Mesendoderm (in vitro differentiated cells): ENCODE data around the gene STYK1.

ENCODE experiments used
- DNase-seq: peaks from one replicate; pipeline ENCODE4 v3.0.0; 2013
- H2AK5ac ChIP-seq: 2 replicates; pipeline ENCODE4 v1.6.1; 2013; ENCODE audit warnings: low read length, inconsistent platforms
- H2BK120ac ChIP-seq: 2 replicates; pipeline ENCODE4 v1.6.1; 2013; ENCODE audit warnings: low read depth, mild to moderate bottlenecking, low read length, moderate library complexity, mixed read lengths
- H2BK15ac ChIP-seq: replicated peaks from 2 replicates; pipeline ENCODE4 v1.6.1; 2013; ENCODE audit warnings: low read depth, mild to moderate bottlenecking, moderate library complexity
- H2BK5ac ChIP-seq: 2 replicates; pipeline ENCODE4 v1.6.1; 2013; ENCODE audit warnings: low read length, inconsistent platforms
- H3K18ac ChIP-seq: 2 replicates; pipeline ENCODE4 v1.6.1; 2013; ENCODE audit warnings: mild to moderate bottlenecking, low read length, mixed read lengths
- H3K23ac ChIP-seq: one replicate; pipeline ENCODE4 v1.6.1; 2013; ENCODE audit warnings: low read length
- H3K27ac ChIP-seq: 2 replicates; pipeline ENCODE4 v1.5.1; 2013; ENCODE audit warnings: low read depth, mild to moderate bottlenecking, inconsistent platforms, low read length, moderate library complexity
- H3K27me3 ChIP-seq: 2 replicates; pipeline ENCODE4 v1.6.1; 2013; ENCODE audit warnings: low read length, control low read depth, mild to moderate bottlenecking, inconsistent platforms; ENCODE audit not compliant: insufficient read depth, poor library complexity
- H3K36me3 ChIP-seq: 2 replicates; pipeline ENCODE4 v1.6.1; 2013; ENCODE audit warnings: low read length, inconsistent platforms; ENCODE audit not compliant: control insufficient read depth, insufficient read depth
- H3K4ac ChIP-seq: one replicate; pipeline ENCODE4 v1.6.1; 2013; ENCODE audit warnings: low read depth, mild to moderate bottlenecking, low read length, moderate library complexity
- H3K4me1 ChIP-seq: 2 replicates; pipeline ENCODE4 v1.6.1; 2013; ENCODE audit warnings: low read depth, low read length, inconsistent platforms; ENCODE audit not compliant: control insufficient read depth
- H3K4me2 ChIP-seq: 2 replicates; pipeline ENCODE4 v1.6.1; 2013; ENCODE audit warnings: low read length
- H3K4me3 ChIP-seq: 2 replicates; pipeline ENCODE4 v1.5.1; 2013; ENCODE audit warnings: mild to moderate bottlenecking, low read length
- H3K56ac ChIP-seq: one replicate; pipeline ENCODE4 v1.6.1; 2013; ENCODE audit warnings: low read length
- H3K79me1 ChIP-seq: 2 replicates; pipeline ENCODE4 v1.6.1; 2013; ENCODE audit warnings: low read length, inconsistent platforms
- H3K79me2 ChIP-seq: 2 replicates; pipeline ENCODE4 v1.6.1; 2013; ENCODE audit warnings: mild to moderate bottlenecking, low read length; ENCODE audit not compliant: control insufficient read depth, insufficient read depth
- H3K9ac ChIP-seq: 2 replicates; pipeline ENCODE4 v1.6.1; 2013; ENCODE audit warnings: low read length, inconsistent platforms
- H4K5ac ChIP-seq: one replicate; pipeline ENCODE4 v1.6.1; 2013; ENCODE audit warnings: low read length
- H4K8ac ChIP-seq: one replicate; pipeline ENCODE4 v1.6.1; 2013; ENCODE audit warnings: low read depth, mild to moderate bottlenecking, control low read depth, low read length, moderate library complexity
- WGBS: extraction: QIAGEN DNeasy Blood & Tissue Kit; methylation state at CpG from one replicate; pipeline ENCODE4 v1.1.7; 2013; ENCODE audit warnings: low lambda C conversion rate, missing lambda C conversion rate; ENCODE audit not compliant: insufficient coverage; ENCODE audit errors: extremely low coverage; 5-methylcytosine and 5-hydroxymethylcytosine counted together

Gene STYK1

GRCh38 chr12:10636611-10637010 lies 37.2 kb downstream of the STYK1 start:
- Histone ChIP-seq H3K4me3 (no peak overlapping the region), H3K23ac (no peak overlapping the region), H2BK15ac (no peak overlapping the region), H3K79me1 (no peaks in the 10 kb centered on the region), H3K36me3 (no peaks in the 10 kb centered on the region), H2BK5ac (no peak overlapping the region), H3K56ac (no peak overlapping the region), H2BK120ac (no peak overlapping the region), H3K79me2 (no peaks in the 10 kb centered on the region), H2AK5ac (no peak overlapping the region), H3K4me1 (no peaks in the 10 kb centered on the region), H3K9ac (no peak overlapping the region), H4K5ac (no peak overlapping the region), H3K4ac (no peak overlapping the region), H3K27ac (no peak overlapping the region), H3K4me2 (no peak overlapping the region), H3K27me3 (no peaks in the 10 kb centered on the region), H4K8ac (no peak overlapping the region), H3K18ac (no peak overlapping the region)
- DNase-seq = no peak
- WGBS = no CpG with 5 or more reads among the region's 6 CpGs

GRCh38 chr12:10636124-10636523 lies 37.7 kb downstream of the STYK1 start:
- H4K8ac ChIP-seq = no peak overlapping the region
- H2BK5ac ChIP-seq = no peak overlapping the region
- H3K9ac ChIP-seq = no peak overlapping the region
- no peaks in the 10 kb centered on the region for H3K27me3 ChIP-seq
- no peak overlapping the region for H3K18ac ChIP-seq
- no peak overlapping the region for H2BK120ac ChIP-seq
- H3K36me3 ChIP-seq = no peaks in the 10 kb centered on the region
- H3K4me3 ChIP-seq = no peak overlapping the region
- DNase-seq = no peak
- no peak overlapping the region for H3K4ac ChIP-seq
- H2BK15ac ChIP-seq = no peak overlapping the region
- no CpG with 5 or more reads among the region's 3 CpGs for WGBS
- no peaks in the 10 kb centered on the region for H3K4me1 ChIP-seq
- H3K56ac ChIP-seq = no peak overlapping the region
- H4K5ac ChIP-seq = no peak overlapping the region
- no peak overlapping the region for H3K4me2 ChIP-seq
- H3K23ac ChIP-seq = no peak overlapping the region
- H3K27ac ChIP-seq = no peak overlapping the region
- H3K79me2 ChIP-seq = no peaks in the 10 kb centered on the region
- no peaks in the 10 kb centered on the region for H3K79me1 ChIP-seq
- no peak overlapping the region for H2AK5ac ChIP-seq

- no peak overlapping the region for H3K4me3 ChIP-seq
- no peaks in the 10 kb centered on the region for H3K27me3 ChIP-seq
- H3K23ac ChIP-seq = no peak overlapping the region
- H4K8ac ChIP-seq = no peak overlapping the region
- no peak overlapping the region for H4K5ac ChIP-seq
- no peaks in the 10 kb centered on the region for H3K4me1 ChIP-seq
- H2BK15ac ChIP-seq = no peak overlapping the region
- WGBS = no CpG with 5 or more reads among the region's 2 CpGs
- H2AK5ac ChIP-seq = no peak overlapping the region
- no peak overlapping the region for H3K4ac ChIP-seq
- H2BK5ac ChIP-seq = no peak overlapping the region
- no peaks in the 10 kb centered on the region for H3K36me3 ChIP-seq
- no peaks in the 10 kb centered on the region for H3K79me2 ChIP-seq
- no peak overlapping the region for H2BK120ac ChIP-seq
- H3K79me1 ChIP-seq = no peaks in the 10 kb centered on the region
- H3K27ac ChIP-seq = no peak overlapping the region
- no peak overlapping the region for H3K4me2 ChIP-seq
- no peak overlapping the region for H3K18ac ChIP-seq
- no peak overlapping the region for H3K56ac ChIP-seq
- no peak overlapping the region for H3K9ac ChIP-seq
- no peak for DNase-seq
Observed at GRCh38 chr12:10635306-10635705, 38.5 kb downstream of the STYK1 start.

- H3K56ac ChIP-seq = no peak overlapping the region
- no peak overlapping the region for H3K9ac ChIP-seq
- H2BK15ac ChIP-seq = no peak overlapping the region
- no peak overlapping the region for H3K4ac ChIP-seq
- no peak overlapping the region for H2AK5ac ChIP-seq
- H3K23ac ChIP-seq = no peak overlapping the region
- H3K79me2 ChIP-seq = no peaks in the 10 kb centered on the region
- no peaks in the 10 kb centered on the region for H3K36me3 ChIP-seq
- no peak overlapping the region for H3K4me3 ChIP-seq
- H2BK5ac ChIP-seq = no peak overlapping the region
- H3K4me2 ChIP-seq = no peak overlapping the region
- H2BK120ac ChIP-seq = no peak overlapping the region
- no peaks in the 10 kb centered on the region for H3K4me1 ChIP-seq
- H4K8ac ChIP-seq = no peak overlapping the region
- WGBS = no CpG with 5 or more reads among the region's 5 CpGs
- no peak overlapping the region for H3K18ac ChIP-seq
- no peaks in the 10 kb centered on the region for H3K27me3 ChIP-seq
- H4K5ac ChIP-seq = no peak overlapping the region
- H3K79me1 ChIP-seq = no peaks in the 10 kb centered on the region
- no peak overlapping the region for H3K27ac ChIP-seq
- DNase-seq = peak; percentile 77
Observed at GRCh38 chr12:10634427-10634826, 39.4 kb downstream of the STYK1 start.

- WGBS = no CpG with 5 or more reads among the region's 3 CpGs
- Histone ChIP-seq H3K4ac (no peak overlapping the region), H2AK5ac (no peak overlapping the region), H2BK120ac (no peak overlapping the region), H4K8ac (no peak overlapping the region), H3K79me1 (no peaks in the 10 kb centered on the region), H2BK5ac (no peak overlapping the region), H3K56ac (no peak overlapping the region), H2BK15ac (no peak overlapping the region), H3K9ac (no peak overlapping the region), H3K4me1 (no peaks in the 10 kb centered on the region), H3K27me3 (no peaks in the 10 kb centered on the region), H3K27ac (no peak overlapping the region), H3K4me3 (no peak overlapping the region), H4K5ac (no peak overlapping the region), H3K4me2 (no peak overlapping the region), H3K23ac (no peak overlapping the region), H3K79me2 (no peaks in the 10 kb centered on the region), H3K18ac (no peak overlapping the region), H3K36me3 (no peaks in the 10 kb centered on the region)
- no peak for DNase-seq
Observed at GRCh38 chr12:10633541-10633940, 40.3 kb downstream of the STYK1 start.

GRCh38 chr12:10632226-10632625 lies 41.6 kb downstream of the STYK1 start:
- peak; percentile 73 for DNase-seq
- Histone ChIP-seq H3K56ac (no peak overlapping the region), H3K27me3 (no peaks in the 10 kb centered on the region), H3K4ac (no peak overlapping the region), H2BK120ac (no peak overlapping the region), H4K5ac (no peak overlapping the region), H3K18ac (no peak overlapping the region), H2BK5ac (no peak overlapping the region), H3K9ac (no peak overlapping the region), H4K8ac (no peak overlapping the region), H2BK15ac (no peak overlapping the region), H3K27ac (no peak overlapping the region), H3K4me2 (no peak overlapping the region), H2AK5ac (no peak overlapping the region), H3K79me2 (no peaks in the 10 kb centered on the region), H3K36me3 (no peaks in the 10 kb centered on the region), H3K79me1 (no peaks in the 10 kb centered on the region), H3K4me3 (no peak overlapping the region), H3K23ac (no peak overlapping the region), H3K4me1 (no peaks in the 10 kb centered on the region)
